HEK293 (cell line): ENCODE data around the gene TBC1D20.

Source experiments
- CTCF ChIA-PET: fragments of 350-600 bp; formaldehyde crosslinking; extraction: SDS; loops from one replicate; lab custom pipeline; 2021; ENCODE audit warnings: antibody characterized with exemption; lab: Yijun Ruan, JAX
- POLR2A ChIA-PET: fragments of 300-600 bp; formaldehyde crosslinking; extraction: SDS; loops from one replicate; lab custom pipeline; 2020; ENCODE audit warnings: antibody characterized with exemption, inconsistent platforms; lab: Yijun Ruan, JAX
- H3K27ac ChIP-seq: fragments of 200-500 bp; sonication (Bioruptor generic); 2 replicates; pipeline ENCODE4 v1.5.1; 2014; ENCODE audit warnings: low read depth, low read length, control low read depth, inconsistent platforms; ENCODE audit errors: extremely low read depth
- H3K36me3 ChIP-seq, 2 experiments: fragments of 200-500 bp in 1 of 2; sonication (Bioruptor generic) in 1 of 2; 1 replicate in 1 of 2; 2 replicates in 1 of 2; pipeline ENCODE4 v1.5.1; 2014 to 2017; ENCODE audit warnings: inconsistent platforms in 2 of 2, low read length in 2 of 2; ENCODE audit not compliant: control insufficient read depth in 2 of 2, insufficient read depth in 1 of 2
- H3K4me1 ChIP-seq: fragments of 200-500 bp; sonication (Bioruptor generic); 2 replicates; pipeline ENCODE4 v1.5.1; 2014; ENCODE audit warnings: mild to moderate bottlenecking, low read length, inconsistent platforms; ENCODE audit not compliant: control insufficient read depth, insufficient read depth
- H3K4me3 ChIP-seq: 2 replicates; pipeline ENCODE4 v1.5.1; 2011; ENCODE audit warnings: low read depth, mild to moderate bottlenecking, control low read depth, low read length, moderate library complexity
- H3K9me3 ChIP-seq: fragments of 200-500 bp; sonication (Bioruptor generic); 2 replicates; pipeline ENCODE4 v1.5.1; 2014; ENCODE audit warnings: low read depth, low read length, inconsistent platforms; ENCODE audit not compliant: control insufficient read depth, insufficient read depth
- EGR2 ChIP-seq: fragments of 450-650 bp; formaldehyde crosslinking; IDR thresholded peaks from 2 replicates; pipeline ENCODE4 v1.5.1; 2016; ENCODE audit warnings: low read depth, missing biosample characterization, missing genetic modification characterization
- PRDM1 ChIP-seq: fragments of 450-650 bp; formaldehyde crosslinking; IDR thresholded peaks from 2 replicates; pipeline ENCODE4; 2016; ENCODE audit warnings: missing biosample characterization, missing genetic modification characterization
- ZBTB20 ChIP-seq: fragments of 450-650 bp; formaldehyde crosslinking; IDR thresholded peaks from 2 replicates; pipeline ENCODE4 v1.5.1; 2016; ENCODE audit warnings: missing biosample characterization, missing genetic modification characterization
- ZBTB8A ChIP-seq: fragments of 450-650 bp; formaldehyde crosslinking; IDR thresholded peaks from 2 replicates; pipeline ENCODE4 v1.5.1; 2016; ENCODE audit warnings: missing biosample characterization, missing genetic modification characterization
- ZNF10 ChIP-seq: fragments of 450-650 bp; formaldehyde crosslinking; IDR thresholded peaks from 2 replicates; pipeline ENCODE4 v1.5.1; 2017; ENCODE audit warnings: missing biosample characterization, missing genetic modification characterization
- ZNF138 ChIP-seq: fragments of 450-650 bp; formaldehyde crosslinking; IDR thresholded peaks from 2 replicates; pipeline ENCODE4 v1.5.1; 2016; ENCODE audit warnings: missing biosample characterization, missing genetic modification characterization, borderline replicate concordance
- ZNF174 ChIP-seq: fragments of 450-650 bp; formaldehyde crosslinking; IDR thresholded peaks from 2 replicates; pipeline ENCODE4 v1.5.0; 2017; ENCODE audit warnings: missing biosample characterization, mild to moderate bottlenecking, missing genetic modification characterization
- ZNF24 ChIP-seq: fragments of 450-650 bp; formaldehyde crosslinking; IDR thresholded peaks from 2 replicates; pipeline ENCODE4 v1.5.1; 2016; ENCODE audit warnings: missing biosample characterization, missing genetic modification characterization
- ZNF311 ChIP-seq: fragments of 450-650 bp; formaldehyde crosslinking; IDR thresholded peaks from 2 replicates; pipeline ENCODE4 v1.5.1; 2017; ENCODE audit warnings: missing biosample characterization, missing genetic modification characterization, borderline replicate concordance
- ZNF544 ChIP-seq: fragments of 450-650 bp; formaldehyde crosslinking; IDR thresholded peaks from 2 replicates; pipeline ENCODE4 v1.5.0; 2017; ENCODE audit warnings: missing biosample characterization, missing genetic modification characterization
- ZNF549 ChIP-seq: fragments of 450-650 bp; IDR thresholded peaks from 2 replicates; pipeline ENCODE4 v1.5.1; 2018; ENCODE audit warnings: missing biosample characterization, missing genetic modification characterization, mild to moderate bottlenecking, inconsistent platforms, moderate library complexity
- ZNF621 ChIP-seq: fragments of 450-650 bp; formaldehyde crosslinking; IDR thresholded peaks from 2 replicates; pipeline ENCODE4 v1.5.1; 2017; ENCODE audit warnings: missing biosample characterization, missing genetic modification characterization
- ZNF837 ChIP-seq: fragments of 450-650 bp; formaldehyde crosslinking; IDR thresholded peaks from 2 replicates; pipeline ENCODE4 v1.5.1; 2016; ENCODE audit warnings: missing biosample characterization, missing genetic modification characterization
- ZNF843 ChIP-seq: fragments of 450-650 bp; formaldehyde crosslinking; IDR thresholded peaks from 2 replicates; pipeline ENCODE4 v1.5.1; 2016; ENCODE audit warnings: missing biosample characterization, missing genetic modification characterization
- TF ChIP-seq, protein P1 (sequence below): fragments of 450-650 bp; formaldehyde crosslinking; conservative IDR thresholded peaks from 2 replicates; pipeline ENCODE4 v1.5.1; 2016; ENCODE audit warnings: low read depth, missing biosample characterization, missing genetic modification characterization
- TF ChIP-seq, protein P2 (sequence below): fragments of 450-650 bp; formaldehyde crosslinking; IDR thresholded peaks from 2 replicates; pipeline ENCODE4 v1.5.1; 2016; ENCODE audit warnings: missing biosample characterization, missing genetic modification characterization
- TF ChIP-seq, protein P3 (sequence below): fragments of 450-650 bp; formaldehyde crosslinking; IDR thresholded peaks from 2 replicates; pipeline ENCODE4 v1.5.1; 2016; ENCODE audit warnings: missing biosample characterization, missing genetic modification characterization
- TF ChIP-seq, protein P4 (sequence below): fragments of 450-650 bp; formaldehyde crosslinking; IDR thresholded peaks from 2 replicates; pipeline ENCODE4 v1.5.1; 2017; ENCODE audit warnings: missing biosample characterization, missing genetic modification characterization

The TBC1D20 gene

DNA sequence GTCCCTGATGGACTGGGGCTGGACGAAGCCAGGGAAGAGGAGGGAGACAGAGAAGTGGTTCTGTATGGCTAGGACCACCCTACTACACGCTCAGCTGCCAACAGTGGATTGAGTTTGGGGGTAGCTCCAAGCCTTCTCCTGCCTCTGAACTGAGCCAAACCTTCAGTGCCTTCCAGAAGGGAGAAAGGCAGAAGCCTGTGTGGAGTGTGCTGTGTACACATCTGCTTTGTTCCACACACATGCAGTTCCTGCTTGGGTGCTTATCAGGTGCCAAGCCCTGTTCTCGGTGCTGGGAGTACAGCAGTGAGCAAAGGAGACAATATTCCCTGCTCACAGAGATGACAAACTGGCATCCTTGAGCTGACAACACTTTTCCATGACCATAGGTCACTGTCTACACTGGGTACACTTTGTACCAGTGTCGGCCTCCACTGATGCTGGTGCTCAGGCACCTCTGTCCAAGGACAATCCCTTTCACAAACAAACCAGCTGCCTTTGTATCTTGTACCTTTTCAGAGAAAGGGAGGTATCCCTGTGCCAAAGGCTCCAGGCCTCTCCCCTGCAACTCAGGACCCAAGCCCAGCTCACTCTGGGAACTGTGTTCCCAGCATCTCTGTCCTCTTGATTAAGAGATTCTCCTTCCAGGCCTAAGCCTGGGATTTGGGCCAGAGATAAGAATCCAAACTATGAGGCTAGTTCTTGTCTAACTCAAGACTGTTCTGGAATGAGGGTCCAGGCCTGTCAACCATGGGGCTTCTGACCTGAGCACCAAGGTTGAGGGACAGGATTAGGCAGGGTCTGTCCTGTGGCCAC is 65.5 kb downstream of the TBC1D20 start:
- no peaks in the 10 kb centered on the region for H3K4me1 ChIP-seq
- H3K27ac ChIP-seq: no peak overlapping the region
- ChIA-PET POLR2A (interaction anchor here (0.6 to 1.1 kb wide), 2 partner anchors 11 to 19 kb away, joined by 3 to 4 read pairs; no protein-coding TSS in a partner anchor), CTCF (no interaction called here)
- TF ChIP-seq, protein P1, sequence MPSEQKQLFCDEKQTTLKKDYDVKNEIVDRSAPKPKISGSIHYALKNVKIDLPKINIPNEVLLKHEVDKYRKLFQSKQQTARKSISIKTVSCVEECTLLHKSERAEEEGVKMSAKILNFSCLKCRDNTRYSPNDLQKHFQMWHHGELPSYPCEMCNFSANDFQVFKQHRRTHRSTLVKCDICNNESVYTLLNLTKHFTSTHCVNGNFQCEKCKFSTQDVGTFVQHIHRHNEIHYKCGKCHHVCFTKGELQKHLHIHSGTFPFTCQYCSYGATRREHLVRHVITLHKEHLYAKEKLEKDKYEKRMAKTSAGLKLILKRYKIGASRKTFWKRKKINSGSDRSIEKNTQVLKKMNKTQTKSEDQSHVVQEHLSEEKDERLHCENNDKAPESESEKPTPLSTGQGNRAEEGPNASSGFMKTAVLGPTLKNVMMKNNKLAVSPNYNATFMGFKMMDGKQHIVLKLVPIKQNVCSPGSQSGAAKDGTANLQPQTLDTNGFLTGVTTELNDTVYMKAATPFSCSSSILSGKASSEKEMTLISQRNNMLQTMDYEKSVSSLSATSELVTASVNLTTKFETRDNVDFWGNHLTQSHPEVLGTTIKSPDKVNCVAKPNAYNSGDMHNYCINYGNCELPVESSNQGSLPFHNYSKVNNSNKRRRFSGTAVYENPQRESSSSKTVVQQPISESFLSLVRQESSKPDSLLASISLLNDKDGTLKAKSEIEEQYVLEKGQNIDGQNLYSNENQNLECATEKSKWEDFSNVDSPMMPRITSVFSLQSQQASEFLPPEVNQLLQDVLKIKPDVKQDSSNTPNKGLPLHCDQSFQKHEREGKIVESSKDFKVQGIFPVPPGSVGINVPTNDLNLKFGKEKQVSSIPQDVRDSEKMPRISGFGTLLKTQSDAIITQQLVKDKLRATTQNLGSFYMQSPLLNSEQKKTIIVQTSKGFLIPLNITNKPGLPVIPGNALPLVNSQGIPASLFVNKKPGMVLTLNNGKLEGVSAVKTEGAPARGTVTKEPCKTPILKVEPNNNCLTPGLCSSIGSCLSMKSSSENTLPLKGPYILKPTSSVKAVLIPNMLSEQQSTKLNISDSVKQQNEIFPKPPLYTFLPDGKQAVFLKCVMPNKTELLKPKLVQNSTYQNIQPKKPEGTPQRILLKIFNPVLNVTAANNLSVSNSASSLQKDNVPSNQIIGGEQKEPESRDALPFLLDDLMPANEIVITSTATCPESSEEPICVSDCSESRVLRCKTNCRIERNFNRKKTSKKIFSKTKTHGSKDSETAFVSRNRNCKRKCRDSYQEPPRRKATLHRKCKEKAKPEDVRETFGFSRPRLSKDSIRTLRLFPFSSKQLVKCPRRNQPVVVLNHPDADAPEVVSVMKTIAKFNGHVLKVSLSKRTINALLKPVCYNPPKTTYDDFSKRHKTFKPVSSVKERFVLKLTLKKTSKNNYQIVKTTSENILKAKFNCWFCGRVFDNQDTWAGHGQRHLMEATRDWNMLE (tag by site-specific recombination): no peak
- TF ChIP-seq ZNF24 (no peak), ZNF837 (no peak), EGR2 (tag by site-specific recombination) (no peak), ZNF10 (no peak), ZNF843 (tag by site-specific recombination) (no peak), ZNF174 (tag by site-specific recombination) (no peak), ZNF621 (tag by site-specific recombination) (no peak), ZBTB8A (no peak), ZBTB20 (no peak), PRDM1 (tag by site-specific recombination) (no peak), ZNF549 (no peak), ZNF138 (no peak), ZNF544 (no peak), ZNF311 (tag by site-specific recombination) (no peak)
- TF ChIP-seq, protein P2, sequence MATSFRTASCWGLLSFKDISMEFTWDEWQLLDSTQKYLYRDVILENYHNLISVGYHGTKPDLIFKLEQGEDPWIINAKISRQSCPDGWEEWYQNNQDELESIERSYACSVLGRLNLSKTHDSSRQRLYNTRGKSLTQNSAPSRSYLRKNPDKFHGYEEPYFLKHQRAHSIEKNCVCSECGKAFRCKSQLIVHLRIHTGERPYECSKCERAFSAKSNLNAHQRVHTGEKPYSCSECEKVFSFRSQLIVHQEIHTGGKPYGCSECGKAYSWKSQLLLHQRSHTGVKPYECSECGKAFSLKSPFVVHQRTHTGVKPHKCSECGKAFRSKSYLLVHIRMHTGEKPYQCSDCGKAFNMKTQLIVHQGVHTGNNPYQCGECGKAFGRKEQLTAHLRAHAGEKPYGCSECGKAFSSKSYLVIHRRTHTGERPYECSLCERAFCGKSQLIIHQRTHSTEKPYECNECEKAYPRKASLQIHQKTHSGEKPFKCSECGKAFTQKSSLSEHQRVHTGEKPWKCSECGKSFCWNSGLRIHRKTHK (tag by site-specific recombination): no peak
- TF ChIP-seq, protein P3, sequence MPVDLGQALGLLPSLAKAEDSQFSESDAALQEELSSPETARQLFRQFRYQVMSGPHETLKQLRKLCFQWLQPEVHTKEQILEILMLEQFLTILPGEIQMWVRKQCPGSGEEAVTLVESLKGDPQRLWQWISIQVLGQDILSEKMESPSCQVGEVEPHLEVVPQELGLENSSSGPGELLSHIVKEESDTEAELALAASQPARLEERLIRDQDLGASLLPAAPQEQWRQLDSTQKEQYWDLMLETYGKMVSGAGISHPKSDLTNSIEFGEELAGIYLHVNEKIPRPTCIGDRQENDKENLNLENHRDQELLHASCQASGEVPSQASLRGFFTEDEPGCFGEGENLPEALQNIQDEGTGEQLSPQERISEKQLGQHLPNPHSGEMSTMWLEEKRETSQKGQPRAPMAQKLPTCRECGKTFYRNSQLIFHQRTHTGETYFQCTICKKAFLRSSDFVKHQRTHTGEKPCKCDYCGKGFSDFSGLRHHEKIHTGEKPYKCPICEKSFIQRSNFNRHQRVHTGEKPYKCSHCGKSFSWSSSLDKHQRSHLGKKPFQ (tag by site-specific recombination): no peak
- TF ChIP-seq, protein P4, sequence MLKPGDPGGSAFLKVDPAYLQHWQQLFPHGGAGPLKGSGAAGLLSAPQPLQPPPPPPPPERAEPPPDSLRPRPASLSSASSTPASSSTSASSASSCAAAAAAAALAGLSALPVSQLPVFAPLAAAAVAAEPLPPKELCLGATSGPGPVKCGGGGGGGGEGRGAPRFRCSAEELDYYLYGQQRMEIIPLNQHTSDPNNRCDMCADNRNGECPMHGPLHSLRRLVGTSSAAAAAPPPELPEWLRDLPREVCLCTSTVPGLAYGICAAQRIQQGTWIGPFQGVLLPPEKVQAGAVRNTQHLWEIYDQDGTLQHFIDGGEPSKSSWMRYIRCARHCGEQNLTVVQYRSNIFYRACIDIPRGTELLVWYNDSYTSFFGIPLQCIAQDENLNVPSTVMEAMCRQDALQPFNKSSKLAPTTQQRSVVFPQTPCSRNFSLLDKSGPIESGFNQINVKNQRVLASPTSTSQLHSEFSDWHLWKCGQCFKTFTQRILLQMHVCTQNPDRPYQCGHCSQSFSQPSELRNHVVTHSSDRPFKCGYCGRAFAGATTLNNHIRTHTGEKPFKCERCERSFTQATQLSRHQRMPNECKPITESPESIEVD (tag by site-specific recombination): no peak
- peaks cover 33 to 55% of the 10 kb centered on the region in 2 experiments for H3K36me3 ChIP-seq
- no peak overlapping the region for H3K4me3 ChIP-seq
- H3K9me3 ChIP-seq: no peaks in the 10 kb centered on the region
